Transverse colon (tissue), 4 donors: ENCODE measurements around the gene TSPAN10.

Experiments
- POLR2AphosphoS5 ChIP-seq, 3 donors: sonication (generic); formaldehyde crosslinking; IDR thresholded peaks; one replicate each; pipeline ENCODE4 v1.6.1; 2016; ENCODE audit warnings: antibody characterized with exemption in 3 of 3
- TF ChIP-seq, protein P1 (sequence below), 5 experiments: fragments of 200-600 bp in 3 of 5; fragments of 450-650 bp in 2 of 5; sonication (generic) in 3 of 5; IDR thresholded peaks; 1 replicate in 2 of 5; 2 replicates in 3 of 5; pipeline ENCODE4 v1.5.1; 2016 to 2017; ENCODE audit warnings: antibody characterized with exemption in 5 of 5, inconsistent platforms in 3 of 5, mild to moderate bottlenecking in 2 of 5, moderate library complexity in 1 of 5

DNA sequence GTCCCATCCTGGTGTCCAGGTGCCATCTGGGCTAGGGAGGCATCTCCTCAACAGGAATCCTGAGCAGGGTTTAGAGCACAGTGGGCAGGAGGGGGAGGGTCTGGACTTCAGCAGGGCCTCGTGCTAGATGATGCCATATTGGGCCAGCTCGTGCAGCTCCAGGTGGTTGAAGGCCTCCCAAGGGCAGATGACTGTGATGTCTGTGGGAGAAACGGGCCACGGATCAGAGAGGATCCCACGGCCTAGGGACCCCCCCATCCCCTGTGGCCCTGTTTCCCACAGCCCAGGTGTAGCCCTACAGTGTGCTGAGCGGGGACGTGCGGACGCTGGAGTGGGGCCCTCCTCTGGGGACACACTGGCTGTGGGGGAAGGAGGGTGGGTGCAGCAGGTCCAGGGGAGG, 14.0 kb downstream of the TSPAN10 start:
- TF ChIP-seq, protein P1, sequence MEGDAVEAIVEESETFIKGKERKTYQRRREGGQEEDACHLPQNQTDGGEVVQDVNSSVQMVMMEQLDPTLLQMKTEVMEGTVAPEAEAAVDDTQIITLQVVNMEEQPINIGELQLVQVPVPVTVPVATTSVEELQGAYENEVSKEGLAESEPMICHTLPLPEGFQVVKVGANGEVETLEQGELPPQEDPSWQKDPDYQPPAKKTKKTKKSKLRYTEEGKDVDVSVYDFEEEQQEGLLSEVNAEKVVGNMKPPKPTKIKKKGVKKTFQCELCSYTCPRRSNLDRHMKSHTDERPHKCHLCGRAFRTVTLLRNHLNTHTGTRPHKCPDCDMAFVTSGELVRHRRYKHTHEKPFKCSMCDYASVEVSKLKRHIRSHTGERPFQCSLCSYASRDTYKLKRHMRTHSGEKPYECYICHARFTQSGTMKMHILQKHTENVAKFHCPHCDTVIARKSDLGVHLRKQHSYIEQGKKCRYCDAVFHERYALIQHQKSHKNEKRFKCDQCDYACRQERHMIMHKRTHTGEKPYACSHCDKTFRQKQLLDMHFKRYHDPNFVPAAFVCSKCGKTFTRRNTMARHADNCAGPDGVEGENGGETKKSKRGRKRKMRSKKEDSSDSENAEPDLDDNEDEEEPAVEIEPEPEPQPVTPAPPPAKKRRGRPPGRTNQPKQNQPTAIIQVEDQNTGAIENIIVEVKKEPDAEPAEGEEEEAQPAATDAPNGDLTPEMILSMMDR (IDR thresholded peaks at IDR 0.05), result no peak
- no peak for TF ChIP-seq POLR2AphosphoS5 (IDR thresholded peaks at IDR 0.05)
